Natural killer cell (primary cell): ENCODE data around the gene RANBP9. TPM values are rescaled to one million over a fixed set of nuclear protein-coding genes. Genes with fewer than 3 reads are reported as not detected.

Experiments used
- ATAC-seq, 3 donors: fragments of 150-1000 bp in 2 of 3; fragments of 200-7000 bp in 1 of 3; cut with Tn5 transposase; 1 replicate in 1 of 3; 2 replicates in 2 of 3; pipeline ENCODE4 v1.10.0; 2021; ENCODE audit warnings: mild to moderate bottlenecking in 2 of 3, moderate library complexity in 2 of 3
- DNase-seq, 2 donors: peaks; one replicate each; pipeline versions ENCODE4 v3.0.0 to v3.0.0-alpha.2; 2013 to 2021; ENCODE audit warnings: mixed read lengths in 1 of 2
- H3K27ac ChIP-seq: one replicate; pipeline ENCODE4 v1.5.1; 2013; ENCODE audit warnings: mild to moderate bottlenecking, low read length
- H3K27me3 ChIP-seq: one replicate; pipeline ENCODE4 v1.6.1; 2013; ENCODE audit warnings: low read length; ENCODE audit not compliant: control insufficient read depth, insufficient read depth
- H3K36me3 ChIP-seq: one replicate; pipeline ENCODE4 v1.6.1; 2013; ENCODE audit warnings: low read length; ENCODE audit not compliant: control insufficient read depth, insufficient read depth
- H3K4me1 ChIP-seq: one replicate; pipeline ENCODE4 v1.6.1; 2013; ENCODE audit warnings: low read length; ENCODE audit not compliant: control insufficient read depth, insufficient read depth
- H3K4me3 ChIP-seq: one replicate; pipeline ENCODE4 v1.5.1; 2013; ENCODE audit warnings: low read length
- H3K9me3 ChIP-seq: one replicate; pipeline ENCODE4 v1.6.1; 2013; ENCODE audit warnings: low read length; ENCODE audit not compliant: control insufficient read depth, insufficient read depth
- H3K27ac Mint-ChIP-seq, 2 donors: one replicate each; pipeline ENCODE4 v1.8.0; 2022; ENCODE audit warnings: mild to moderate bottlenecking in 2 of 2, mixed read lengths in 2 of 2, moderate library complexity in 1 of 2
- H3K27me3 Mint-ChIP-seq, 2 donors: one replicate each; pipeline ENCODE4 v1.8.0; 2022; ENCODE audit warnings: low read depth in 2 of 2, mixed read lengths in 2 of 2
- H3K36me3 Mint-ChIP-seq: one replicate; pipeline ENCODE4 v1.8.0; 2022; ENCODE audit warnings: mixed read lengths
- H3K4me1 Mint-ChIP-seq, 2 donors: one replicate each; pipeline ENCODE4 v1.8.0; 2022; ENCODE audit warnings: mixed read lengths in 2 of 2
- H3K4me3 Mint-ChIP-seq: one replicate; pipeline ENCODE4 v1.8.0; 2022; ENCODE audit warnings: mild to moderate bottlenecking, moderate library complexity, mixed read lengths
- H3K9me3 Mint-ChIP-seq, 2 donors: one replicate each; pipeline ENCODE4 v1.8.0; 2022; ENCODE audit warnings: mixed read lengths in 2 of 2
- WGBS: methylation state at CpG from one replicate; pipeline ENCODE4 v1.1.7; 2013; ENCODE audit warnings: missing lambda C conversion rate; ENCODE audit not compliant: insufficient coverage; 5-methylcytosine and 5-hydroxymethylcytosine counted together
- intact Hi-C: fragments of 100-400 bp; cut with micrococcal nuclease; formaldehyde crosslinking; loops from one replicate; pipeline ENCODE4 v1.14.2; 2022
- total RNA-seq, 4 donors: library from RNA; stranded (reverse); fragments of 120-200 nt in 1 of 4; gene quantifications; one replicate each; pipeline versions ENCODE4 v1.2.3 to v1.2.4, GENCODE V29; 2013 to 2022
- TF ChIP-seq, protein P1 (sequence below): fragments of 200-600 bp; IDR thresholded peaks from one replicate; pipeline ENCODE4 v1.8.0; 2022; ENCODE audit warnings: antibody characterized with exemption

RANBP9 gene
- total RNA-seq, 3 donors from 2014 or later (not counting 1 experiment from before 2014, with no cell fraction given), result 52.2 to 62.5 (median 57.6) TPM

- DNase-seq (no peak), ATAC-seq (no peak)
- Histone ChIP-seq H3K4me3 (no peak overlapping the region), H3K36me3 (peaks cover 39% of the 10 kb centered on the region), H3K4me1 (no peaks in the 10 kb centered on the region), H3K27ac (no peak overlapping the region), H3K27me3 (no peaks in the 10 kb centered on the region), H3K9me3 (no peaks in the 10 kb centered on the region)
- Mint-ChIP-seq H3K4me1 (peaks cover 0 to 7% of the 10 kb centered on the region in 2 donors), H3K27me3 (no peaks in the 10 kb centered on the region), H3K27ac (peak overlapping the region in 1 of 2 donors; percentile 31), H3K4me3 (no peak overlapping the region), H3K9me3 (no peaks in the 10 kb centered on the region), H3K36me3 (peaks cover 14% of the 10 kb centered on the region)
- TF ChIP-seq, protein P1, sequence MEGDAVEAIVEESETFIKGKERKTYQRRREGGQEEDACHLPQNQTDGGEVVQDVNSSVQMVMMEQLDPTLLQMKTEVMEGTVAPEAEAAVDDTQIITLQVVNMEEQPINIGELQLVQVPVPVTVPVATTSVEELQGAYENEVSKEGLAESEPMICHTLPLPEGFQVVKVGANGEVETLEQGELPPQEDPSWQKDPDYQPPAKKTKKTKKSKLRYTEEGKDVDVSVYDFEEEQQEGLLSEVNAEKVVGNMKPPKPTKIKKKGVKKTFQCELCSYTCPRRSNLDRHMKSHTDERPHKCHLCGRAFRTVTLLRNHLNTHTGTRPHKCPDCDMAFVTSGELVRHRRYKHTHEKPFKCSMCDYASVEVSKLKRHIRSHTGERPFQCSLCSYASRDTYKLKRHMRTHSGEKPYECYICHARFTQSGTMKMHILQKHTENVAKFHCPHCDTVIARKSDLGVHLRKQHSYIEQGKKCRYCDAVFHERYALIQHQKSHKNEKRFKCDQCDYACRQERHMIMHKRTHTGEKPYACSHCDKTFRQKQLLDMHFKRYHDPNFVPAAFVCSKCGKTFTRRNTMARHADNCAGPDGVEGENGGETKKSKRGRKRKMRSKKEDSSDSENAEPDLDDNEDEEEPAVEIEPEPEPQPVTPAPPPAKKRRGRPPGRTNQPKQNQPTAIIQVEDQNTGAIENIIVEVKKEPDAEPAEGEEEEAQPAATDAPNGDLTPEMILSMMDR, result no peak
- intact Hi-C loops, result no loop called here
- 83% methylated on average over 1 of the region's 3 CpGs for WGBS
Observed at GRCh38 chr6:13643125-13643524, 68.5 kb downstream of the RANBP9 start.

DNA sequence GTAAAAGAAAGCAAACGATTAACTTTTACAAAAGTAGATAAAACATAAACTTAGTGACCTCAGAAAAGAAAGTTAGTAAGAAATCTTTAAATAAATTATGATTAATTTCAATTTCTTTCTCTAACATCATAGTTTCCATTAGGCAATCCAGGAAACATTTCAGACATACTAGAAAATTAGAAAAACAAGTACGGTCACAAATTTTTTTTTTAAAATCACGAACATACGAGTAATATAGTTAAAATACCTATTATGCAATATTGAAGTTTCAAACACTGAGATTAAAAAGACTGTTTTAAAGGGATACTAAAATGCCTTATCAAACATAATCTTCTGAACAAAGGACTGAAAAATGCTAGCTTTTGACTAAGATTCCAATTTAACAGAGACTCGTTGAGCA is 70.3 kb downstream of the RANBP9 start:
- H3K4me1 Mint-ChIP-seq, result peaks cover 0 to 15% of the 10 kb centered on the region in 2 donors
- intact Hi-C loops, result no loop called here
- WGBS, result 100% methylated on average over 1 of the region's 5 CpGs
- no peaks in the 10 kb centered on the region for H3K9me3 Mint-ChIP-seq
- no peaks in the 10 kb centered on the region for H3K27me3 Mint-ChIP-seq
- Histone ChIP-seq H3K27me3 (no peaks in the 10 kb centered on the region), H3K36me3 (peaks cover 55% of the 10 kb centered on the region), H3K27ac (no peak overlapping the region), H3K4me3 (no peak overlapping the region), H3K4me1 (no peaks in the 10 kb centered on the region), H3K9me3 (no peaks in the 10 kb centered on the region)
- H3K27ac Mint-ChIP-seq, result no peak overlapping the region
- DNase-seq (no peak), ATAC-seq (no peak)
- TF ChIP-seq, protein P1, result no peak
- peaks cover 22% of the 10 kb centered on the region for H3K36me3 Mint-ChIP-seq
- no peak overlapping the region for H3K4me3 Mint-ChIP-seq

- Mint-ChIP-seq H3K27ac (peak overlapping the region in 1 of 2 donors; percentile 19), H3K4me1 (peaks cover 7 to 22% of the 10 kb centered on the region in 2 donors), H3K4me3 (no peak overlapping the region), H3K27me3 (no peaks in the 10 kb centered on the region), H3K9me3 (no peaks in the 10 kb centered on the region), H3K36me3 (peaks cover 22% of the 10 kb centered on the region)
- H3K36me3 ChIP-seq, result peaks cover 54% of the 10 kb centered on the region
- intact Hi-C loops, result no loop called here
- H3K27ac ChIP-seq, result no peak overlapping the region
- TF ChIP-seq, protein P1, result no peak
- WGBS, result 97% methylated on average over 3 of the region's 4 CpGs
- DNase-seq, result no peak
- no peaks in the 10 kb centered on the region for H3K4me1 ChIP-seq
- H3K4me3 ChIP-seq, result no peak overlapping the region
- no peaks in the 10 kb centered on the region for H3K9me3 ChIP-seq
- no peaks in the 10 kb centered on the region for H3K27me3 ChIP-seq
- ATAC-seq, result no peak
Observed at GRCh38 chr6:13638626-13639025, 73.0 kb downstream of the RANBP9 start.

DNA sequence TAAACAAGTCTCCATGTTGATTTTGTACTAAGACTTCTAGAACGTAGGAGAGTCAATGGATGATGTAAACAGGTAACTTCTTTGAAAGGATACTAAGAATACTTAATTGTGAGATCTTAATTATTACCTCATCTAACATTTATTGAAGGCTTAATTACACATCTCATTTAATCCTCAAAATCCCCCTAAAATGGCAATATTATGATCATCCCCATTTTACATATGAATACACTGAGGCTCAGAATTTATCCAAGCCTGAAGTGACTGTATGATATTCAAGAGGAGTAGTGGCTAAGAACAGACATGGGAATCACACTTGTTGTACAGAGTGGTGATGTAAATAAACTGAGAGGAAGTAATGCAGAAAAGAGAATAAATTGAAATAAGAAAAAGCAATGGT is 73.6 kb downstream of the RANBP9 start:
- no peaks in the 10 kb centered on the region for H3K4me1 ChIP-seq
- Mint-ChIP-seq H3K36me3 (peaks cover 19% of the 10 kb centered on the region), H3K27me3 (no peaks in the 10 kb centered on the region), H3K4me3 (no peak overlapping the region), H3K9me3 (no peaks in the 10 kb centered on the region), H3K27ac (peak overlapping the region in 1 of 2 donors; percentile 19), H3K4me1 (peaks cover 7 to 19% of the 10 kb centered on the region in 2 donors)
- H3K4me3 ChIP-seq, result no peak overlapping the region
- H3K9me3 ChIP-seq, result no peaks in the 10 kb centered on the region
- TF ChIP-seq, protein P1, result no peak
- no peaks in the 10 kb centered on the region for H3K27me3 ChIP-seq
- WGBS, result no CpG with 5 or more reads among the region's 1 CpG
- DNase-seq (no peak), ATAC-seq (no peak)
- H3K27ac ChIP-seq, result no peak overlapping the region
- intact Hi-C loops, result no loop called here
- H3K36me3 ChIP-seq, result peaks cover 50% of the 10 kb centered on the region
